ENCODE measurements around the gene CCNY. TPM values are rescaled to one million over a fixed set of nuclear protein-coding genes. Genes with fewer than 3 reads are reported as not detected.

Gene CCNY
- total RNA-seq, 4 donors from 2014 or later, result 23.3 to 72.3 (median 26.7) TPM

DNA sequence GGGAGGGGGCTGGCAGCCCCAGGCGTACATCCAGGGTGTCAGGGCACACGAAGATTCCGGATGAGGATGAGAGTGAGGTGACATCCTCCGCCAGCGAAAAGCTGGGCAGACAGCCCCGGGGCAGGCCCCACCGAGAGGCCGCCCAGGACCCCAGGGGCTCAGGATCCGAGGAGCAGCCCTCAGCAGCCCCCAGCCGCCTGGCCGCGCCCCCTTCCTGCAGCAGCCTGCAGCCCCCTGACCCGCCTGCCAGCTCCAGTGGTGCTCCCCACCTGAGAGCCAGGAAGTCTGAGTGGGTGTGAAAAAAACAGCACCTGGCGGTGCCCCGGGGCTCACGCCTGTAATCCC lies 272.0 kb downstream of the CCNY start:
- no peak for DNase-seq (ENCODE audit: low spot score in 2 of 2)

DNA sequence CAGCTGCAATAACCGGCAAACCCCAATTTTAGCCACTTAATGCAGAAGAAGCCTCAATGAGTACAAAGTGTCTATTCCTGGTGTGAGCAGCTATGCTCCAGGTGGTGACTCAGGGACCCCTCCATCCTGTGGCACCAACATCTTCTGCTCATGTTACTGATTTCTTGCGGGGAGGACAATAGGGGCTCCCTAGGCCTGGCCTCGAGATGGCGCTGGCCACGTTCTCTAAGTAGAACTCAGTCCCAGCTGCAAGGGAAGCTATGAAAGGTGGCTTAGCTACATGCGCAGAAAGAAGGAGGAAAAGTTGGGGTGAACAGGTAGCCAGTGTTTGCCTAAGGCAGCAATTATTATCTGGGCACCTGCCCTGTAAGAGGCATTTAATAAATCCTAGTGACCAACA lies 275.4 kb downstream of the CCNY start:
- no peak overlapping the region for H3K4me3 ChIP-seq (ENCODE audit: low read depth, poor library complexity, severe bottlenecking)
- TF ChIP-seq, protein P1, sequence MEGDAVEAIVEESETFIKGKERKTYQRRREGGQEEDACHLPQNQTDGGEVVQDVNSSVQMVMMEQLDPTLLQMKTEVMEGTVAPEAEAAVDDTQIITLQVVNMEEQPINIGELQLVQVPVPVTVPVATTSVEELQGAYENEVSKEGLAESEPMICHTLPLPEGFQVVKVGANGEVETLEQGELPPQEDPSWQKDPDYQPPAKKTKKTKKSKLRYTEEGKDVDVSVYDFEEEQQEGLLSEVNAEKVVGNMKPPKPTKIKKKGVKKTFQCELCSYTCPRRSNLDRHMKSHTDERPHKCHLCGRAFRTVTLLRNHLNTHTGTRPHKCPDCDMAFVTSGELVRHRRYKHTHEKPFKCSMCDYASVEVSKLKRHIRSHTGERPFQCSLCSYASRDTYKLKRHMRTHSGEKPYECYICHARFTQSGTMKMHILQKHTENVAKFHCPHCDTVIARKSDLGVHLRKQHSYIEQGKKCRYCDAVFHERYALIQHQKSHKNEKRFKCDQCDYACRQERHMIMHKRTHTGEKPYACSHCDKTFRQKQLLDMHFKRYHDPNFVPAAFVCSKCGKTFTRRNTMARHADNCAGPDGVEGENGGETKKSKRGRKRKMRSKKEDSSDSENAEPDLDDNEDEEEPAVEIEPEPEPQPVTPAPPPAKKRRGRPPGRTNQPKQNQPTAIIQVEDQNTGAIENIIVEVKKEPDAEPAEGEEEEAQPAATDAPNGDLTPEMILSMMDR (IDR thresholded peaks at IDR 0.05), result no peak
- no peak for TF ChIP-seq POLR2A (IDR thresholded peaks at IDR 0.05)
- DNase-seq (ENCODE audit: low spot score in 2 of 2), result no peak
- WGBS, 2 donors, result 81 to 86% methylated on average over 6 of the region's 6 CpGs
- intact Hi-C loops (cut with DNase I; ENCODE audit: low total_unique reads), result no loop called here

More for the DNA sequence above, 272.0 kb downstream of the CCNY start:
- intact Hi-C loops (cut with DNase I; ENCODE audit: low total_unique reads), result no loop called here
- TF ChIP-seq, protein P1 (IDR thresholded peaks at IDR 0.05), result no peak
- TF ChIP-seq POLR2A (IDR thresholded peaks at IDR 0.05), result no peak
- no peak overlapping the region for H3K4me3 ChIP-seq (ENCODE audit: low read depth, poor library complexity, severe bottlenecking)
- WGBS, 2 donors, result 58 to 68% methylated on average over 8 to 14 of the region's 16 CpGs

DNA sequence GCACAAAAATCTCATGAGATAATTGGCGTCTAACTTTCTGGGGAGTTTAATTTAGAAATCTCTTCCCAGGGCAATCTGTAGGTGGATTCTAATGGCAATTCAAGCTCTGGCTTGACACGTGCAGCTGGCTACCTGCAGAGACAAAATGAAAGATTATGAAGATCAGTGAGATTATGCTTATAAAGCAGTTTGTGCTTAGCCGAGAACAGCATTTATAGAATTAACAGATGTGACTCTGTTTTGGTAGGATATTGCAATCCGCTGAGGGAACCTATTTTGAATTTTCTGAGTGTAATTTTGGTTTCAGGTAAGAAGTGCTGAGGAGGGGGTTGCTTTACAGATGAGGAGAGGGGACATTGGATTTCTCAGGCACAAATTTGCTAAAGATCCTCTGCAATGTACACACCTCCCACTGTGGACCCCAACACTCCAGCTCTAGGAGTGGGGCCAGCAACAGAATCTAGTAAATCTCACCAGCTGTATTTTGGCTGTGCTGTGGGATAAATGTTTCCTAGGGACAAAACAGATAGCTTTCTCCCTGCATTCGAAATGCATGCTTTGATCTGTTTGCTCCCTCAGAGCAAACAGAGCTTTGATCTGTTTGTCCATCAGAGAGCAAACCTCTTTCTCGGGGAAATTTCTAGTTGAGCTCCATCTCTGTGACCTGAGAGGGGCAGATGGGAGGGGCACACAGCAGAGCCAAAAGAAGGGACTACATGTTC lies 276.2 kb downstream of the CCNY start:
- TF ChIP-seq, protein P1 (IDR thresholded peaks at IDR 0.05), result no peak
- no peak for TF ChIP-seq POLR2A (IDR thresholded peaks at IDR 0.05)
- H3K4me3 ChIP-seq (ENCODE audit: low read depth, poor library complexity, severe bottlenecking), result no peak overlapping the region
- 40 to 45% methylated on average over 6 of the region's 6 CpGs for WGBS, 2 donors
- DNase-seq (ENCODE audit: low spot score in 2 of 2), result no peak
- intact Hi-C loops (cut with DNase I; ENCODE audit: low total_unique reads), result no loop called here

DNA sequence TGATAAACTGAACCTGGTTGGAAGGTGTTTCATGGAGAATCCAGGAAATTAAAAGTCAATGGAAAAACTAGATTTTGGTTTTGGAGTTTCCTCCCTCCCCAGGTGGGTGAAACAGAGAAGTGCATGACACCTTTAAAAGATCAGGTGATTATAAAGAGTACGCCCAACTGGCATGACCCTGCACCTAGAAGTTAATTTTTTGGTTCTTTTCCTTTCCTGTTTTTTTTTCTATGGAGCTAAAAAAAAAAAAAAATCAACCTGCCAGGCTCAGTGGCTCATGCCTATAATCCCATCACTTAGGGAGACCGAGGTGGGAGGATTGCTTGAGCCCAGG lies 276.8 kb downstream of the CCNY start:
- TF ChIP-seq, protein P1 (IDR thresholded peaks at IDR 0.05), result no peak
- TF ChIP-seq POLR2A (IDR thresholded peaks at IDR 0.05), result no peak
- intact Hi-C loops (cut with DNase I; ENCODE audit: low total_unique reads), result no loop called here
- WGBS, 2 donors, result 64 to 71% methylated on average over 2 of the region's 2 CpGs
- no peak overlapping the region for H3K4me3 ChIP-seq (ENCODE audit: low read depth, poor library complexity, severe bottlenecking)
- no peak for DNase-seq (ENCODE audit: low spot score in 2 of 2)

DNA sequence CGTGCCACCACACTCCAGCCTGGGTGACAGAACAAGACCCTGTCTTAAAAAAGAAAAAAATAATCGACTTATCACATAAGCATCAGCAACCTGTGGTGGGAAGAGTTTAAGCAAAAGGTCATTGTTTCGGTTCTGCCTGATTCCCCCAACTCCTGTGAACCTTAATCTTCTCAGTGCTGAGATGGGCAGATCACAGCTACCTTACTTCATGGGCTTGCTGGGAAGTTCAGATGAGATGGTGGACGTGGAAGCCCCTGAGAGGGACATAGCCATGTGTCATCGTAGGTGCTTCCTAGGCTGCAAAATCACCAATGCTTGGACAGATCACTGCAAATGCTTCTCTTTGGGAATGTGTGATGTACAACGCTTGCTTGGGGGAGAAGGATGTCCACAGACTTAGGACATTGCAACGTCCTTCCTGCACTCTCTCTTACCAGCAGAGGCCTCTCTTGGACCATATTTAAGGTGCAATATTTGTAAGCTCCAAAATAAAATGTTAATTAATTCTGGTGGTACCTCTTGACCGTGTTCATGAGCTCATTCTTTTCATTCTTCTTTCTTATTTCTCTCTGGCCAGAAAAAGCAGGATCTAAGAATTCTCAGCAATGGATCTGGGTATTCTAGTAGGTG lies 277.4 kb downstream of the CCNY start:
- TF ChIP-seq, protein P1 (IDR thresholded peaks at IDR 0.05), result no peak
- no peak for TF ChIP-seq POLR2A (IDR thresholded peaks at IDR 0.05)
- 65 to 67% methylated on average over 8 of the region's 8 CpGs for WGBS, 2 donors
- intact Hi-C loops (cut with DNase I; ENCODE audit: low total_unique reads), result no loop called here
- H3K4me3 ChIP-seq (ENCODE audit: low read depth, poor library complexity, severe bottlenecking), result no peak overlapping the region
- no peak for DNase-seq (ENCODE audit: low spot score in 2 of 2)

Data from lower leg skin (tissue), 4 donors.